HG03095 (cell line): Measurements from ENCODE around the gene FOXJ2.
"Not testable (repeated sequence)": the region's sequence is repeated elsewhere in the genome, so short reads cannot be mapped to it uniquely, and the experiment has no call there.

Experiments used
- ATAC-seq: cut with Tn5 transposase; IDR thresholded peaks from one replicate; pipeline ENCODE4 v1.9.1; 2021; ENCODE audit warnings: moderate library complexity; ENCODE audit not compliant: unreplicated experiment

Gene FOXJ2

GRCh38 chr12:8028267-8028666 is 4.2 kb upstream of the FOXJ2 start:
- no peak for ATAC-seq

DNA sequence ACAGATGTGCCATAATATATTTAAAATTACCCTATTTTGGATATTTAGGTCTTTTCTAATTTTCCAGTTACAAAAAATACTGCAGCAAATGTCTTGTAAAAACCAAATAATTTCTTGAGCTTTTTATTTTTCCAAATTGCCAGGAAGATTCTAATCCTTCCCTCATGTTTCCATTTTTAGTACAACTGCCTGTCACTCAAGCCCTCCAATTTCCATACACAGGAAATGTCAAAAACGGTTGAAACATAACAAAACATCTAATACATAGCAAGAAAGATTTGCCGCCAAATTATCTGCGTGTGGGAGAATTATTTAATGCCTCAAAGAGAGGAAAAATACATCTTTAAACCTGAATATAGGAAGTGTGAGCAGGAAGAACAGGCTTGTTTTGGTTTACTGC is 2.3 kb upstream of the FOXJ2 start:
- no peak for ATAC-seq

DNA sequence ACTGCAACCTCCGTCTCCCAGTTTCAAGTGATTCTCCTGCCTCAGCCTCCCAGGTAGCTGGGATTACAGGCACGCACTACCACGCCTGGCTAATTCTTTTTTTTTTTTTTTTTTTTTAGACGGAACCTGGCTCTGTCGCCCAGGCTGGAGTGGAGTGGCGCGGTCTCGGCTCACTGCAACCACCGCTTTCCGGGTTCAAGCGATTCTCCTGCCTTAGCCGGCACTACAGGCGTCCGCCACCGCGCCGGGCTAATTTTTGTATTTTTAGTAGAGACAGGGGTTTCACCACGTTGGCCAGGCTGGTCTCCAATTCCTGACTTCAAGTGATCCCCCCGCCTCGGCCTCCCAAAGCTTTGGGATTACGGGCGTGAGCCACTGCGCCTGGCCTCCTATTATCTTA is 1.5 kb upstream of the FOXJ2 start:
- ATAC-seq: not testable (repeated sequence)

DNA sequence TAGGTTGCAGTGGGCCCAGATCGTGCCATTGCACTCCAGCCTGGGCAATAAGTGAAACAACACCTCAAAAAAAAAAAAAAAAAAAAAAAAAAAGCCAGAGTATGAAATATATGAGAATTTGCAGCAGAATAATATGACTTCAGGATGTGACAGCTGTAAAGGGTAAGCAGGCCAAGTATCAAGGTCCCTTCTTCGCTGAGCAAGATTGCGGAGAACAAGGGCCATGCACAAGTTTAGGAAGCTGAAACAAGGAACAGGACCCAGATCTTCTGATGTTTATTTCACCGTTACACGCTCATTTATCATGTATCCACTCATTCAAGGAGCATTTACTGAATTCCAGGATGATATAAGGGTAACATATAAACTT is 659 bp upstream of the FOXJ2 start:
- no peak for ATAC-seq

GRCh38 chr12:8033153-8034044 is 883 bp downstream of the FOXJ2 start:
- ATAC-seq: no peak

DNA sequence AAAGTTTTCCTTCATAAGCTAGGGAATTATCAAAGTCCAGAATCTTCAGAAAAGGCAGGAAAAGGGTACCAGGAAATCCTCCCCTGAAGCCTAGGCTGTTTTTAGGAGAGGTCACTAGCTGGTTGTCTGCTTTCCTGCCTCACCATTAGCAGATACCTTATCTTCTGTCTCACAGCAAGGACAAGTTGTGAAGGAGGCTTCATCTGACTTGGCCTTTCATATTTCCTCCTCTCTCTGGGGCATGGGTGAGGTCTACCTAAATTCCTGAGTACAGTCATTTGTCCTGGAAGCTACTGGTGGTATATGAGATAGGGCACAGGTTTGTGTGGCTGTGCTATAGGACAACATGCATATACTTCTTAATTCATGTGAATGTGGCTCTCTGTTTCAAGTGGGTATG is 2.3 kb downstream of the FOXJ2 start:
- no peak for ATAC-seq

DNA sequence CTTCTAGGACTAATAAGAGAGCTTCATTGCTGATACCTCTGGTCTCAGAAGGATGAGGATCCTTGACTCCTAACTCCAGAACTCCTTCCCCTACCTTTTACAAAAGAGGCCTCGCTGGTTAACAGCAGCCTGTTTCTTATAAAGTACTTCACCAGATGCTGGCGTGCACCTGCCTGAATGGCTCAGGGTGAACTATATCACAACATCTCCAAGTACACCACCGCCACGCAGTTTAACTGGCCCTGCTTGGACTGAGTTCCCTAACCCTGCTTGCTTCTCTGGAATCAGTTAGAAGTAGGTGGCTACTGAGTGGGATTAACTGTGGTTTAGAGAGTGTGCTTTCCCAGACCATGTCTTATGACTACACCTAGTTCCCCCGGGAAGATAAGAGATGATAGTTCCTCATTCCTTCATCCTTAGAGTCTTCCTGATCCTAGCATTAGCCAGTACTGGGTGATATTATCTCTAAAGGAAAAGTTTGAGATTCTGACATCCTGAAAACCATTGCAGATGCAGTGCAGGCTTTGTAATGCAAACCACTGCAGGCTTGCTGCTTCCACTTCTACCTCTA is 3.0 kb downstream of the FOXJ2 start:
- ATAC-seq: no peak

DNA sequence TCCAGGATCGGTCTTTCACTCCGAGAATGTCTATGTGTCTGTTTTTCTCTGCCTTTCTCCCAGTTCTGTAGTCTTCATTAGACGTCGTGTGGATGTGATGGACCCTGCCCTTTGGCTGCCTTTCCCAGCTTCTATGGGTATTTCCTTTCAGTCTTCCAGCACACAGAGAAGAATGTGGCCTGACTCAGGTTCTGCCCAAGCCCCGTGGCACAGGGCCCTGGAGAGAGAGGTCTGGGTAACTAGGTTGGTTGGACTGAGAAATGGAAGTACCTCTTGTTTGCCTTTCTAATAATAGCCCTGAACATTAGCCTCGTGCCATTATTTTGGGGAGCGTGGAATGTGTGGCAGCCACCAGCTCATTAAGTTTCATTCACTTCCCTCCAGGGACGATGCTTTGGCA is 3.8 kb downstream of the FOXJ2 start:
- no peak for ATAC-seq

- ATAC-seq: no peak
Measured at GRCh38 chr12:8037046-8037663, 4.6 kb downstream of the FOXJ2 start.

DNA sequence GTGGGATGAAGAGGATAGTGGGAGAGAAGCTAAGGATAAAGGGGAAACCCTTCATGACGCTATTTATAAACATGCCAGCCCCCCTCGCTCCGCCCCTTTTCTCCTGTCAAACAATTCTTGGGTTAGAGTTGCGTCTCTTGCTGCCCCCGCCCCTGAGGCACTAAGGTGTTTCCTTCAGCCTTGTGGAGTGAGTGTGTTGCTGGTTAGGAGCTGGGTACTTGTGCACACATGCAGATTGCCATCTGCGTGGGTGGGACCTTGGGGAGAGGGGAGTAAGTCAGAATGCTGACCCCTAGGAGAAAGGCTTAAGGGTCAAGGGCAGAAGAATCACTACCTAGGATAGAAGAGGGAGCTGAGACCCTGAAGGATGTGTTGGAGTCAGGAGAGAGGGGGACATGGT is 5.4 kb downstream of the FOXJ2 start:
- ATAC-seq: no peak

DNA sequence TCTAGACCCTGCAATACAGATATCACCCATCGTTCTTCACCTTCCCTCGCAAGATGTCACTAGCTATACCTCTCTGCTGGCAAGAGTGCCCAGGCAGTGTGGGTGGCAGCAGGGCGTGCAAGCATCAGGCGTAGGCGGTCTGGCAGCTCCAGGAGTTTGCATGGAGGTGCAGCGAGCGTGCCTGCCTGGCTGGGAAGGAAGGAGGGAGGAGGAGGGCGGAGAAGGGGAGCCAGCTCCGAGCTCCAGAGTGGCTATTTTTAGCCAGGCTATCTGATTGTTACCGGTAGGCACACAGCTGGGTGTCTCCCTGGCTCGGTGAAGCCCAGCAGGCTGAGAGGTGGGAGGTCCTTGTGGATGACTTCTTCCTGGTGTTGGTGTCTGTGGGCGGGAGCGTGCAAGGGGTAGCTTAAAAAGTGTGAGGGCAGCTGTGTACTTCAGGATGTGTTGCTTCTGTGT is 6.2 kb downstream of the FOXJ2 start:
- no peak for ATAC-seq

- no peak for ATAC-seq
Measured at GRCh38 chr12:8040791-8041190, 8.3 kb downstream of the FOXJ2 start.

DNA sequence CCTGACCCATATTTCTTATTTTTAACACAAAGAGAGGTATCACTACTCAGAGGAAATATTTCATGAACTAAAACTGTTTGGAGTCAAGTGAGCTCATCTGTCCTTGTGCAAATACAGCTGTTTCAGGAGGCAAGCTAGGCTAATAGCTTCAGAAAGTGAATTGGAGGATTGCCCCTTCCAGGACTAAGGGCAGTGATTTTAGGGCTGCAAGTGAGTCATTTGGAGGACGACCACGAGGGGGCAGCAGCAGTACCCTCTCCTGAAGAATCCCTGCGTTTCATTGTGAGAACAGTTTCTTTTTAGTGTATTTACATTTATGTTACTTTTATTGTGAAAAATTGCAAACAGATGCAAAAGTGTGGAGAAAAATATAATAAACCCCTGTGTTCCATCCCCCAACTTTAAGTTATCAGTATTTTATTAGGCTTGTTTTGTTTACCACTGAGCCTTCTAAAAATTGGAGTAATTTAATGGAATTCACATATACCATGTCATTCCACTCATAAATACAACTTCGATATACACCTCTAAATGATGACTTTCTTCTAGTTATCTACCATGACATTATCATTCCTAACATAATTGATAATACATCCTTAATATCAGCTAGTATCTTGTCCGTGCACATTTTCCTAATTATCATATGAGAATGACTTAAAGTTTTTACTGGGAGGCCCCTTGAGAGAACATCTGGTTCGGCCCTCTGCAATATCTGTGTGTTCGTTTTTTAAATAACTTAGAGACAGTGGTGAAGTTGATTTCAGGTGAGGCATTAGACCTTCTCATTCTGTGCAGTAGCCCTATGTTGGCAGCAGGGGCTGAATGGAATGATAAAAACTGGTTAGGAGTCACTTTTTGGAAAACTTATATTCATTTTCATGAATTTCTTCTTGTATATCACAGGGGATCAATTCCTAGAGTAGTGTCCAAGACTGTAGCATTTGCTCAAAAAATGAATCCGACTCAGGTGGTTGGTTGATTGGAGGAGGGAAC is 13.7 kb downstream of the FOXJ2 start:
- no peak for ATAC-seq

DNA sequence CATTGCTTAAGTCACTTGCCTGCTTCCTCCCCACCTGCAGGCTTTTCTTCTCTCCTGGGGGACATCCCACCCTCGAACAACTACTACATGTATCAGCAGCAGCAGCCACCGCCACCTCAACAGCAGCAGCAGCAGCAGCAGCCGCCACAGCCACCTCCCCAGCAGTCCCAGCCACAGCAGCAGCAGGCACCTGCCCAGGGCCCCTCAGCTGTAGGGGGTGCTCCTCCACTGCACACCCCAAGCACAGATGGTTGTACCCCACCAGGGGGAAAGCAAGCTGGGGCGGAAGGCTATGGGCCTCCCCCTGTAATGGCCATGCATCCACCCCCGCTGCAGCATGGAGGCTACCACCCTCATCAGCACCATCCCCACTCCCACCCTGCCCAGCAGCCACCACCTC is 15.3 kb downstream of the FOXJ2 start:
- no peak for ATAC-seq

DNA sequence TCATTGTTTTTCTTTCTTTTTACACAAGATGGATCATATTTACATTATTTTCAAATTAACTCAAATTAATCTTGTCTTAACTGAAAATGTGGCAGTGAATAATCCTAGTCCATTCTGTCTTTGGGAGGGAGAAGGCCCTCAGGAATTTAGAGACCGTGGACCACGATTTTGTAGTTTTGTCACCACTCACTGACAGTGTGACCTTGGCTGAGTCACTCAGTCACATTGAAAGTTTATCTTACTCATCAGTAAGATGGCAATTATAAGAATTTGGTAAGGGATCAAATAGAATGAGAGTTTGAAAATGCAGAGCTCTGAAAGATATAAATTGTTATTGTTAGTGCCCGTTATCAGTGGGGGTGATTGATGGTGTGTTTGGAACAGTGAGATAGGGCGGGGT is 16.4 kb downstream of the FOXJ2 start:
- no peak for ATAC-seq

DNA sequence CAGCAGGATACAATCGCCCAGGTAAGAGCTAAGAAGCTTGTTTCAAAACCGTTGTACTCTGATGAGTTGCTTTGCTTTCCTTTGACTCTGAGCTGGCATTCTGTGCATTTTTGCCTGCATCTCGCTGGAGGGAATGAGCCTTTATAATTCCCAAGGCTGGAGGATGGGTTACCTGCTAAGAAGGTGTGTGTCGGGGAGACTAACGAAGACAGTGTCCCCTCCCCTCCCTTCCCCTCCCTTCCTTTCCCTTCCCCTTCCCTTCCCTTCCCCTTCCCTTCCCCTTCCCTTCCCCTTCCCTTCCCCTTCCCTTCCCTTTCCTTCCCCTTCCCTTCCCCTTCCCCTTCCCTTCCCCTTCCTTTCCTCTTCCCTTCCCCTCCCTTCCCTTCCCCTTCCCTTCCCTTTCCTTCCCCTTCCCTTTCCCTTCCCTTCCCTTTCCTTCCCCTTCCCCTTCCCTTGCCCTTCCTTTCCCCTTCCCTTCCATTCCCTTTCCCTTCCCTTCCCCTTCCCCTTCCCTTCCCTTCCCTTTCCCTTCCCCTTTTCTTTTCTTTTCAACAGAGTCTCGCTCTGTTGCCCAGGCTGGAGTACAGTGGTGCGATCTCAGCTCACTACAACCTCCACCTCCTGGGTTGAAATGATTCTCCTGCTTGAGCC is 18.2 kb downstream of the FOXJ2 start:
- no peak for ATAC-seq

DNA sequence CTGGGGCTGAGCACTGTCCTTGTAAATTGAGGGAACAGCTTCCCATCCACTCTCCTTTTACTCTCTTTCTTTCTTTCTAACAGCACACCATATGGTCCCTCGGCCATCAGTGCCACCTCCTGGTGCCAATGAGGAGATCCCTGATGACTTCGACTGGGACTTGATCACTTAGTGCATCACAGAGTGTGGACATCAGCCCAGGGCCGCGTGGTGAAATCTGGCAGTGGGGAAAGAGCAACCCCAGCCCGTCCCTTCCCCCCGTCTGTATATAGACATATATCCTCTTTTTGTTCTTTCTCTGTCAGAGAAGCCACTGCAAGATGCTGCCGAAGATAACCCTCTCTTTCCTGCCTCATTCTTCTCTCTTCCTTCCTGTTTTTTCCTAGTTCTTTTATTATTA is 20.2 kb downstream of the FOXJ2 start:
- no peak for ATAC-seq

GRCh38 chr12:8054816-8055215 is 22.3 kb downstream of the FOXJ2 start:
- no peak for ATAC-seq

GRCh38 chr12:8057306-8057705 is 24.8 kb downstream of the FOXJ2 start:
- ATAC-seq: no peak

- ATAC-seq: no peak
Measured at GRCh38 chr12:8057839-8058238, 25.3 kb downstream of the FOXJ2 start.
